ENCODE results near the gene CHMP6. TPM values are rescaled to one million over a fixed set of nuclear protein-coding genes. Genes with fewer than 3 reads are reported as not detected.

CHMP6 gene
- total RNA-seq, 1 experiment from 2014 or later, result 22.0 TPM

GRCh38 chr17:80957461-80957941, 34.1 kb upstream of the CHMP6 start:
- intact Hi-C loops (cut with micrococcal nuclease), result no loop called here
- no peaks in the 10 kb centered on the region for H3K27me3 ChIP-seq (ENCODE audit: insufficient read depth, low read length)
- H3K4me2 ChIP-seq (ENCODE audit: low read length), result no peak overlapping the region
- no peaks in the 10 kb centered on the region; a peak in 1 of 4 replicates for H3K4me1 ChIP-seq (ENCODE audit: control insufficient read depth in 1 of 2, insufficient read depth in 2 of 2, low read length in 2 of 2)
- no peaks in the 10 kb centered on the region for H3K9me3 ChIP-seq (ENCODE audit: control insufficient read depth in 1 of 2, insufficient read depth in 1 of 2, low read depth in 1 of 2, low read length in 2 of 2)
- no peaks in the 10 kb centered on the region for H3K9me2 ChIP-seq (ENCODE audit: insufficient read depth)
- H3K79me2 ChIP-seq (ENCODE audit: insufficient read depth, low read length), result no peaks in the 10 kb centered on the region
- ChIA-PET CTCF (no interaction called here), RAD21 (ENCODE audit: low non-redundant PET in 1 of 2, low total read pairs in 2 of 2, uncharacterized antibody in 2 of 2, unreplicated experiment in 2 of 2) (no interaction called here), POLR2A (interaction anchor here (0.7 kb wide), 1 partner anchor 92 kb away, joined by 4 read pairs; no protein-coding TSS in a partner anchor)
- DNase-seq (ENCODE audit: low read depth, low spot score) (no peak), ATAC-seq (no peak)
- H3K36me3 ChIP-seq (ENCODE audit: control insufficient read depth in 1 of 2, insufficient read depth in 2 of 2, low read length in 2 of 2), result no peaks in the 10 kb centered on the region
- H3K9ac ChIP-seq (ENCODE audit: low read length), result no peak overlapping the region
- no peak overlapping the region for H2AFZ ChIP-seq (ENCODE audit: low read depth, low read length, poor library complexity, severe bottlenecking)
- H3K27ac ChIP-seq (ENCODE audit: low read depth, low read length), result no peak overlapping the region
- no peak overlapping the region for H3K4me3 ChIP-seq (replicated peaks in 1 of 2; ENCODE audit: low read depth in 1 of 2, low read length in 2 of 2)
- H4K20me1 ChIP-seq (ENCODE audit: insufficient read depth), result no peaks in the 10 kb centered on the region
- no TSS peak for BruUV-seq (replicated peaks)
- TF ChIP-seq EZH2phosphoT487 (IDR thresholded peaks at IDR 0.05; ENCODE audit: borderline replicate concordance) (no peak), MAX (IDR thresholded peaks at IDR 0.05) (no peak), EZH2 (IDR thresholded peaks at IDR 0.05) (no peak), REST (IDR thresholded peaks at IDR 0.05; ENCODE audit: low read depth) (no peak), CEBPB (IDR thresholded peaks at IDR 0.05; ENCODE audit: low read depth) (no peak), ZBTB33 (IDR thresholded peaks at IDR 0.05; ENCODE audit: extremely low read depth, insufficient replicate concordance, low read length) (no peak), SIN3A (IDR thresholded peaks at IDR 0.05; ENCODE audit: low read depth) (no peak)
